Panc1 (cell line): ENCODE results near the gene NUSAP1. TPM values are rescaled to one million over a fixed set of nuclear protein-coding genes. Genes with fewer than 3 reads are reported as not detected.

Experiments
- ATAC-seq: fragments of 200-7000 bp; cut with Tn5 transposase; 2 replicates; pipeline ENCODE4 v1.9.1; 2020; ENCODE audit warnings: mild to moderate bottlenecking, moderate library complexity
- BruUV-seq: library from RNA; stranded (reverse); fragments of 400-500 nt; replicated peaks from 2 replicates; lab custom pipeline; 2021; lab: Mats Ljungman, UMichigan
- CTCF ChIA-PET: fragments of 300-600 bp; sonication (Branson Sonifier 250); formaldehyde crosslinking; loops from one replicate; lab custom pipeline; 2022; ENCODE audit warnings: antibody characterized with exemption; lab: Charles Lee
- POLR2A ChIA-PET: fragments of 300-600 bp; sonication (Branson Sonifier 250); formaldehyde crosslinking; loops from one replicate; lab custom pipeline; 2022; ENCODE audit warnings: antibody characterized with exemption; lab: Charles Lee
- DNase-seq: peaks from one replicate; pipeline ENCODE4 v3.0.0-alpha.2; 2010; ENCODE audit warnings: low read depth, low spot score
- H3K27ac ChIP-seq: 2 replicates; pipeline ENCODE4 v1.5.1; 2011; ENCODE audit warnings: mild to moderate bottlenecking, low read length, inconsistent platforms
- H3K27me3 ChIP-seq: fragments of 200-500 bp; sonication (Bioruptor generic); 2 replicates; pipeline ENCODE4 v1.6.0; 2014; ENCODE audit warnings: low read length, inconsistent platforms; ENCODE audit not compliant: control insufficient read depth, insufficient read depth
- H3K36me3 ChIP-seq: fragments of 200-500 bp; sonication (Bioruptor generic); 2 replicates; pipeline ENCODE4 v1.5.1; 2014; ENCODE audit warnings: inconsistent platforms, mild to moderate bottlenecking, low read length, moderate library complexity; ENCODE audit not compliant: control insufficient read depth, insufficient read depth
- H3K4me1 ChIP-seq: 2 replicates; pipeline ENCODE4 v1.5.1; 2011; ENCODE audit warnings: inconsistent platforms, mild to moderate bottlenecking, low read length, moderate library complexity; ENCODE audit not compliant: control insufficient read depth, insufficient read depth
- H3K4me3 ChIP-seq, 2 experiments: 2 replicates each; pipeline ENCODE4 v1.5.1; 2011 to 2012; ENCODE audit warnings: low read depth in 2 of 2, low read length in 2 of 2, mild to moderate bottlenecking in 2 of 2, inconsistent platforms in 1 of 2, moderate library complexity in 1 of 2
- H3K9me3 ChIP-seq: fragments of 200-500 bp; sonication (Bioruptor generic); 2 replicates; pipeline ENCODE4 v1.5.1; 2014; ENCODE audit warnings: low read depth, mild to moderate bottlenecking, inconsistent platforms, low read length, moderate library complexity; ENCODE audit not compliant: control insufficient read depth, insufficient read depth
- CTCF ChIP-seq: fragments of 450-650 bp; IDR thresholded peaks from 2 replicates; pipeline ENCODE4 v1.5.1; 2017; ENCODE audit warnings: mild to moderate bottlenecking
- POLR2AphosphoS5 ChIP-seq: IDR thresholded peaks from 2 replicates; pipeline ENCODE4 v1.6.1; 2012; ENCODE audit warnings: mild to moderate bottlenecking, low read depth, low read length, moderate library complexity
- SIN3A ChIP-seq: IDR thresholded peaks from 2 replicates; pipeline ENCODE4 v1.6.1; 2012; ENCODE audit warnings: low read depth, mild to moderate bottlenecking, low read length, moderate library complexity, borderline replicate concordance; ENCODE audit not compliant: insufficient read depth
- TCF7L2 ChIP-seq: IDR thresholded peaks from 2 replicates; pipeline ENCODE4 v1.6.1; 2011; ENCODE audit warnings: mild to moderate bottlenecking, low read depth, low read length, inconsistent platforms
- in situ Hi-C: cut with HindIII; loops from 2 replicates; pipeline ENCODE4 v1.10.0; 2016; ENCODE audit warnings: low sequenced_read_pairs, low pct_unique_long_range_greater_than_20kb
- intact Hi-C: fragments of 100-400 bp; cut with micrococcal nuclease; formaldehyde crosslinking; loops from one replicate; pipeline ENCODE4 v1.10.0; 2022; ENCODE audit not compliant: unreplicated experiment
- total RNA-seq: library from RNA; stranded (reverse); gene quantifications from one replicate; pipeline ENCODE4 v1.2.1, GENCODE V29; 2021; ENCODE audit not compliant: unreplicated experiment
- TF ChIP-seq, protein P1 (sequence below), 2 experiments: IDR thresholded peaks; 2 replicates each; pipeline ENCODE4 v1.6.1; 2011 to 2012; ENCODE audit warnings: low read depth in 2 of 2, control low read depth in 1 of 2, low read length in 1 of 2, mild to moderate bottlenecking in 1 of 2, moderate library complexity in 1 of 2; ENCODE audit not compliant: insufficient read depth in 1 of 2

Gene NUSAP1
- total RNA-seq, 1 experiment from 2014 or later = 127 TPM

- POLR2A ChIA-PET = no interaction called here
- intact Hi-C loops = no loop called here
- TSS peak; percentile 34 for BruUV-seq
- no peak for DNase-seq
- no peak for TF ChIP-seq CTCF
- TF ChIP-seq, protein P1, sequence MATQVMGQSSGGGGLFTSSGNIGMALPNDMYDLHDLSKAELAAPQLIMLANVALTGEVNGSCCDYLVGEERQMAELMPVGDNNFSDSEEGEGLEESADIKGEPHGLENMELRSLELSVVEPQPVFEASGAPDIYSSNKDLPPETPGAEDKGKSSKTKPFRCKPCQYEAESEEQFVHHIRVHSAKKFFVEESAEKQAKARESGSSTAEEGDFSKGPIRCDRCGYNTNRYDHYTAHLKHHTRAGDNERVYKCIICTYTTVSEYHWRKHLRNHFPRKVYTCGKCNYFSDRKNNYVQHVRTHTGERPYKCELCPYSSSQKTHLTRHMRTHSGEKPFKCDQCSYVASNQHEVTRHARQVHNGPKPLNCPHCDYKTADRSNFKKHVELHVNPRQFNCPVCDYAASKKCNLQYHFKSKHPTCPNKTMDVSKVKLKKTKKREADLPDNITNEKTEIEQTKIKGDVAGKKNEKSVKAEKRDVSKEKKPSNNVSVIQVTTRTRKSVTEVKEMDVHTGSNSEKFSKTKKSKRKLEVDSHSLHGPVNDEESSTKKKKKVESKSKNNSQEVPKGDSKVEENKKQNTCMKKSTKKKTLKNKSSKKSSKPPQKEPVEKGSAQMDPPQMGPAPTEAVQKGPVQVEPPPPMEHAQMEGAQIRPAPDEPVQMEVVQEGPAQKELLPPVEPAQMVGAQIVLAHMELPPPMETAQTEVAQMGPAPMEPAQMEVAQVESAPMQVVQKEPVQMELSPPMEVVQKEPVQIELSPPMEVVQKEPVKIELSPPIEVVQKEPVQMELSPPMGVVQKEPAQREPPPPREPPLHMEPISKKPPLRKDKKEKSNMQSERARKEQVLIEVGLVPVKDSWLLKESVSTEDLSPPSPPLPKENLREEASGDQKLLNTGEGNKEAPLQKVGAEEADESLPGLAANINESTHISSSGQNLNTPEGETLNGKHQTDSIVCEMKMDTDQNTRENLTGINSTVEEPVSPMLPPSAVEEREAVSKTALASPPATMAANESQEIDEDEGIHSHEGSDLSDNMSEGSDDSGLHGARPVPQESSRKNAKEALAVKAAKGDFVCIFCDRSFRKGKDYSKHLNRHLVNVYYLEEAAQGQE (IDR thresholded peaks at IDR 0.05; ENCODE audit: insufficient read depth in 1 of 2, low read depth in 2 of 2, low read length in 1 of 2) = no peak
- TF ChIP-seq SIN3A = no peak
- no peak for TF ChIP-seq TCF7L2
- TF ChIP-seq POLR2AphosphoS5 = no peak
- ATAC-seq = no peak
- in situ Hi-C loops = no loop called here
- H3K27me3 ChIP-seq = no peaks in the 10 kb centered on the region
- peaks cover 19% of the 10 kb centered on the region for H3K36me3 ChIP-seq
- no peaks in the 10 kb centered on the region; the same call in none of the 2 replicates for H3K4me1 ChIP-seq
- no peaks in the 10 kb centered on the region for H3K9me3 ChIP-seq
- CTCF ChIA-PET = no interaction called here
- no peak overlapping the region for H3K4me3 ChIP-seq
- no peak overlapping the region for H3K27ac ChIP-seq
Measured at GRCh38 chr15:41288464-41288863, 44.2 kb upstream of the NUSAP1 start.

GRCh38 chr15:41289953-41290352 lies 42.7 kb upstream of the NUSAP1 start:
- H3K4me1 ChIP-seq = no peaks in the 10 kb centered on the region; the same call in none of the 2 replicates
- CTCF ChIA-PET = interaction anchor here (1.1 kb wide), 1 partner anchor 43 kb away, joined by 4 read pairs; the partner anchor contains the start of genes NUSAP1 and OIP5
- H3K36me3 ChIP-seq = peaks cover 15% of the 10 kb centered on the region; the same call in 1 of the 2 replicates

More at GRCh38 chr15:41289953-41290352, 42.7 kb upstream of the NUSAP1 start:
- Histone ChIP-seq H3K4me3 (no peak overlapping the region), H3K27me3 (no peaks in the 10 kb centered on the region), H3K9me3 (no peaks in the 10 kb centered on the region), H3K27ac (no peak overlapping the region)
- no peak for TF ChIP-seq POLR2AphosphoS5
- TF ChIP-seq TCF7L2 = no peak
- no peak for TF ChIP-seq SIN3A
- TF ChIP-seq CTCF = no peak
- TF ChIP-seq, protein P1 (IDR thresholded peaks at IDR 0.05; ENCODE audit: insufficient read depth in 1 of 2, low read depth in 2 of 2, low read length in 1 of 2) = no peak
- POLR2A ChIA-PET = no interaction called here
- DNase-seq (no peak), ATAC-seq (no peak)
- no TSS peak for BruUV-seq
- in situ Hi-C loops (no loop called here), intact Hi-C loops (no loop called here)
